A549 (cell line): ENCODE measurements around the gene RAX.

ENCODE experiments used
- CBX2 ChIP-seq: fragments of 200-600 bp; sonication (generic); IDR thresholded peaks from 2 replicates; pipeline ENCODE4 v1.6.1; 2016; ENCODE audit warnings: low read depth, mild to moderate bottlenecking, borderline replicate concordance
- CEBPB ChIP-seq, 2 experiments: fragments of >200 bp in 1 of 2; sonication (Bioruptor Twin) in 1 of 2; formaldehyde crosslinking in 1 of 2; IDR thresholded peaks; 2 replicates each; pipeline ENCODE4 v1.6.1; 2012 to 2016
- CHD2 ChIP-seq: fragments of 150-350 bp; IDR thresholded peaks from 2 replicates; pipeline ENCODE4 v1.6.1; 2014; ENCODE audit warnings: low read length; ENCODE audit not compliant: partially characterized antibody
- CHD4 ChIP-seq: fragments of 200-600 bp; sonication (generic); IDR thresholded peaks from 2 replicates; pipeline ENCODE4 v1.6.1; 2016; ENCODE audit warnings: antibody characterized with exemption, mild to moderate bottlenecking, borderline replicate concordance
- CTCF ChIP-seq: fragments of >200 bp; sonication (Bioruptor Twin); formaldehyde crosslinking; IDR thresholded peaks from 3 replicates; pipeline ENCODE4 v1.5.1; 2016
- EP300 ChIP-seq, 2 experiments: fragments of >200 bp; sonication (Bioruptor Twin); formaldehyde crosslinking; IDR thresholded peaks; 2 replicates in 1 of 2; 3 replicates in 1 of 2; pipeline ENCODE4 v1.6.1; 2016 to 2017
- ESRRA ChIP-seq: fragments of 150-350 bp; IDR thresholded peaks from 2 replicates; pipeline ENCODE4 v1.6.1; 2014; ENCODE audit warnings: mild to moderate bottlenecking, low read length, borderline replicate concordance
- KDM5A ChIP-seq: fragments of 200-600 bp; sonication (generic); IDR thresholded peaks from 2 replicates; pipeline ENCODE4 v1.6.1; 2016; ENCODE audit warnings: antibody characterized with exemption, mild to moderate bottlenecking
- POLR2A ChIP-seq: IDR thresholded peaks from 2 replicates; pipeline ENCODE4 v1.6.1; 2012; ENCODE audit warnings: mild to moderate bottlenecking, low read length
- REST ChIP-seq: fragments of 200-600 bp; sonication (generic); IDR thresholded peaks from 2 replicates; pipeline ENCODE4 v1.6.1; 2016; ENCODE audit warnings: antibody characterized with exemption, mild to moderate bottlenecking, moderate library complexity
- RFX5 ChIP-seq: fragments of 450-650 bp; IDR thresholded peaks from 2 replicates; pipeline ENCODE4 v1.7.1; 2014; ENCODE audit warnings: antibody characterized with exemption, mild to moderate bottlenecking, moderate library complexity
- SMC3 ChIP-seq: fragments of >200 bp; sonication (Bioruptor Twin); formaldehyde crosslinking; IDR thresholded peaks from 3 replicates; pipeline ENCODE4 v1.6.1; 2018; ENCODE audit warnings: inconsistent platforms

GRCh38 chr18:59311631-59312030 is 38.4 kb upstream of the RAX start:
- TF ChIP-seq CHD4 (no peak), CHD2 (no peak), CTCF (no peak), ESRRA (no peak), REST (no peak), EP300 (IDR thresholded peaks at IDR 0.05) (no peak), POLR2A (no peak), CBX2 (no peak), SMC3 (no peak), RFX5 (no peak), CEBPB (IDR thresholded peaks at IDR 0.05) (no peak), KDM5A (no peak)
